HPDE6-E6E7 (cell line): ENCODE measurements around the gene FBN3.
"Not testable (repeated sequence)": the region's sequence is repeated elsewhere in the genome, so short reads cannot be mapped to it uniquely, and the experiment has no call there.

Experiments used
- DNase-seq: peaks from one replicate; pipeline ENCODE4 v3.0.0; 2011; ENCODE audit warnings: missing footprints; ENCODE audit errors: extremely low spot score

Gene FBN3

GRCh38 chr19:8149261-8150094 is at the start of gene FBN3:
TSS of gene FBN3 (minus strand) at chr19:8149592. CDS start at chr19:8147480, 2,112 bp downstream.
- DNase-seq = no peak

DNA sequence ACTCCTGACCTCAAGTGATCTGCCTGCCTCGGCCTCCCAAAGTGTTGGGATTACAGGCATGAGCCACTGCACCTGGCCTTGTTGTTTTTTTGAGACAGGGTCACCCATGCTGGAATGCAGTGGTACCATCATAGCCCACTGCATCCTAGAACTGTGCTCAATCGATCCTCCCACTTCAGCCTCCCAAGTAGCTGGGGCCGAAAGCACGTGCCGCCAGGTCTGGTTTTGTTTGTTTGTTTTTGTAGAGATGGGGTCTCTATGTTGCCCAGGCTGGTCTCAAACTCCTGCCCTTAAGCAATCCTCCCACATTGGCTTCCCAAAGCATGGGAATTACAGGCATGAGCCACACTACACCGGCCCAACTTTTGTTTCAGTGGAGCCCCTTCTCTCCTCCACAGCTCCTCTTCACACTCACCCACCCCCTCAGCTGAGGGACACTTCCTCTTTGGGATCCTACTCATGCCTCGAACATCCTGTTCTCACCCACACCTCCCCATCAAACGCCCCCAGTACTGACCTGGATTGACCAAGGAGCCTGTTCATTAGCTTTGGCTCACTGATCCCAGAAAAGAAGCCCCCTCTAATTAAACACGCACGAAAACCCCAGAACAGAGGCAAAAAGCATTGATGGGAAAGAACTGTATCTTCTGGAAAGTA is 47.0 kb upstream of the FBN3 start:
- DNase-seq = no peak

- no peak for DNase-seq
Observed at GRCh38 chr19:8194528-8195267, 45.3 kb upstream of the FBN3 start.

GRCh38 chr19:8192221-8192820 is 42.9 kb upstream of the FBN3 start:
- no peak for DNase-seq

DNA sequence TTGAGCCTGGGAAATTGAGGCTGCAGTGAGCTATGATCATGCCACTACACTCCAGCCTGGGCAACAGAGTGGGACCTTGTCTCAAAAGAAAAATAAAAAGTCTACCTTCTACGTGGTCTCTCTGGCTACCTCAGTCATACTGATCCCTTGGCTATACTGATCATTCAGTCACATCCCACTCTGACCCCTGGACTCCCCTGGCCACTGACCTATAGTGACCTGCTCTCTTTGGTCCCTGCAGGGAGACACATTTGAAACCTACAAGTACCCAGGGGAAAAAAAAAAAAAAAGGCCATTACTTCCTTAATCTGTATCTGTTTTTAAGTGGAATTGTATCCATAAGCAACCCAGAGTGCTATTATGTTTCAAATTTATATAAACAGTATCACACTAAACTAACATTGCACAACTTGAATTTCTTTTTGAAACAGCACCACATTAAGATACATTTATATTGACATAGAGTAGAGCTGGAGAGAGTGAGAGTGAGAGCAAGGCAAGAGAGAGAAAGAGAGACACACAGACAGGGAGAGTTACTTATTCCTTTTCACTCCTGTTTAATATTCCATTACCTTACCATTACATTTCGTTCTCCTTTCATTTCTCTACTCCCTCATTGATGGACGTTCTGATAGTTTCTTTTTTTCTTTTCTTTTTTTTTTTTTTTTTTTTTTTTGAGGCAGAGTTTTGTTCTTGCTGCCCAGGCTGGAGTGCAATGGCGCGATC is 36.1 kb upstream of the FBN3 start:
- no peak for DNase-seq

- no peak for DNase-seq
Observed at GRCh38 chr19:8184274-8184673, 34.9 kb upstream of the FBN3 start.

DNA sequence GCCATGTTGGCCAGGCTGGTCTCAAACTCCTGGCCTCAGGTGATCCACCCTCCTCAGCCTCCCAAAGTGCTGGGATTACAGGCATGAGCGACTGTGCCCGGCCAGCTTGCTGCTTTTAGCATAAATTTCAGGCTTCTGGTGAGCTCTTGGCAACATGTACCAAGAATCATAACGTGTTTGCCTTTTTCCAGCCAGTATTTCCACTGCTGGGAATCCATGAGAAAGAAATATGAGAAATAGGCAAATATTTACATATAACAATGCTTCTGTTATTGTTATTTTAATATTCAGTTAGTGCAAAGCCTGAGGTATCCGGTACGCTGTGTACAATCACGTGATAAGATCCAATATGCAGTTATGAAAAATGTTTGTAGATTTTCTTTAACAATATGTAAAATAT is 30.6 kb upstream of the FBN3 start:
- DNase-seq = no peak

DNA sequence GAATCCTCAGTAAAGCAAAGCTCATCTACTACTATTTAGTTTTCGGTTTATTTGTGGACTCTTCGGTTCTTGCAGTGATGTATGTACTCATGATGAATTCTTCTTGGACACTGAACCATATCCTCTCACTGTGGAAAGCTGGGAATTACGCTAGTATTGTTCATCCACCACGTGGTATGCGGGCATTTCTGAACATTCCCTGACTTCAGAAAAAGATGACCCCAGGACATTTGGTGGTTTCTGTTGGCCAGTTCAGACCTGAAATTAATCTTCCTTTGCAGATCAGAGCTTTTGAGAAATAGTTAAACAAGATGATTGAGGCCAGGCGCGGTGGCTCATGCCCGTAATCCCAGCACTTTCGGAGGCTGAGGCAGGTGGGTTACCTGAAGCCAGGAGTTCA is 25.3 kb upstream of the FBN3 start:
- peak; percentile 42 for DNase-seq

DNA sequence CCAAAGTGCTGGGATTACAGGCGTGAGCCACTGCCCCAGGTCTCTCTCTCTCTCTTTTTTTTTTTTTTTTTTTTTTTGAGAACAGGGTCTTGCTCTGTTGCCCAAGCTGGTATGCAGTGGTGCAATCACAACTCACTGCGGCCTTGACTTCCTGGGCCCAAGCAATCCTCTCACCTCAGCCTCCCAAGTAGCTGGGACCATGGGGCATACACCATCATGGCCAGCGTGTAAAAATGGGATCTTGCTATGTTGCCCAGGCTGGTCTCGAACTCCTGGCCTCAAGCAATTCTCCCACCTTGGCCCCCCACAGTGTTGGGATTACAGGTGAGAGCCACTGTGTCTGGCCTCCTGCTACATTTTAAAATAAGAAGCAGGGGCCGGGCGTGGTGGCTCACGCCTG is 19.1 kb upstream of the FBN3 start:
- DNase-seq = no peak

DNA sequence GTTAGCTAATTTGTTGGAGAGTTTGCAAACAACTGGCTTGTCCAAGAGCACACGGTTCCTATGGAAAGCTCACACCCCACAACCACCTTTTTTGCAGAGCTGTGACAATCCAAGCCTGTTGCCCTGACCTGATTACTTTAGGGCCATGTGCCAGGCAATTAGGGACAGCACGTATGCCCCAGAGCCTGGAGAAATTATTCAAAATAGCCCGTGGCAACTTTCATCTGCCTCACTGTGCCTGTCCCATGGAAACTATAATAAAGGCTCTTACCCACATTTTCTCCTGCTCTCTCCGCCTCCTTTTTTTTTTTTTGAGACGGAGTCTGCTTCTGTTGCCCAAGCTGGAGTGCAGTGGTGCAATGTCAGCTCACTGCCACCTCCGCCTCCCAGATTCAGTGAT is 18.6 kb upstream of the FBN3 start:
- DNase-seq = no peak

DNA sequence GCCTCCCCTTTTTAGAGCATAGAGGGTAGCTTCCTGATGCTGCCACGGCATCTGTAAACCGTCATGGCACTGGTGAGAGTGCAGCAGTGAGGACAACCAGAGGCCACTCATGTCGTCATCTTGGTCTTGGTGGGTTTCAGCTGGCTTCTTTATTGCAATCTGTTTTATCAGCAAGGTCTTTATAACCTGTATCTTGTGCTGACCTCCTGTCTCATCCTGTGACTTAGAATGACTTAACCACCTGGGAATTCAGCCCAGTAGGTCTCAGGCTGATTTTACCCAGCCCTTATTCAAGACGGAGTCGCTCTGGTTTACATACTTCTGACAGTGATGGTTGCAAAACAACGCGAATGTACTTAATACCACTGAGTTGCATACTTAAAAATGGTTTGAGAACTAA is 14.4 kb upstream of the FBN3 start:
- no peak for DNase-seq

DNA sequence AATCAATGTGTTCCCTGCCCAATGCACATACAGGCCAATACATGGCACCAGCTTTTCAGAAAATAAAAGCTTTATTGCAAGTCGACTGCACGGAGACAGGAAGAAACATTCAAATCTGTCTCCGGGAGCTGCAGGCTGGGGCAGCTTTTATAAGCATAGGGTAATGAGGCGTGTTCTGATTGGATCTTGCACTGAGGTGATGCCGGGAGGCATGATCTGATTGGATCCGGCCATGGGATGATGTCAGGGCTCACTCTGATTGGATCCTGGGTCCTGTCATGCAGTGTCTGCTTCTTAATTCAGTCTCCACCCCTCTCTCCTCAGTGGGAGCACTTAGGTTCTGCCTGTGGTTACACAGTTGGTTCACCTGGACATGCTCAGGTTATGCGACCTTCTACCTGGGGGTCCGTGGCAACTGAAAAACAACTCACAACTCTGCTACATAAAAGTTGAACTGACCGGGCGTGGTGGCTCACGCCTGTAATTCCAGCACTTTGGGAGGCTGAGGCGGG is 11.8 kb upstream of the FBN3 start:
- no peak for DNase-seq

DNA sequence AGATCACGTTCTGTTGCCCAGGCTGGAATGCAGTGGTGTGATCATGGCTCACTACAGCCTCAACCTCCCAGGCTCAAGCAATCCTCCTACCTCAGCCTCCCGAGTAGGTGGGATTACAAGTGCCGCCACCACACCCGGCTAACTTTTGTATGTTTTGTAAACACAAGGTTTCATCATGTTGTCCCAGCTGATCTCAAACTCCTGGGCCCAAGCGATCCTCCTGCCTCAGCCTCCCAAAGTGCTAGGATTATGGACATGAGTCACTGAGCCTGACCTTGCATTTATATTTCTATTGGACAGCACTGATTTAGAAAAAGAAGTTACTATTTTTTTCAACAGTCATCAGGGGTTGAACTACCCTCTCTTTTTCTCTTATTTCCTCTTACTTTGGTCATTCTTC is 9.9 kb upstream of the FBN3 start:
- DNase-seq = not testable (repeated sequence)

DNA sequence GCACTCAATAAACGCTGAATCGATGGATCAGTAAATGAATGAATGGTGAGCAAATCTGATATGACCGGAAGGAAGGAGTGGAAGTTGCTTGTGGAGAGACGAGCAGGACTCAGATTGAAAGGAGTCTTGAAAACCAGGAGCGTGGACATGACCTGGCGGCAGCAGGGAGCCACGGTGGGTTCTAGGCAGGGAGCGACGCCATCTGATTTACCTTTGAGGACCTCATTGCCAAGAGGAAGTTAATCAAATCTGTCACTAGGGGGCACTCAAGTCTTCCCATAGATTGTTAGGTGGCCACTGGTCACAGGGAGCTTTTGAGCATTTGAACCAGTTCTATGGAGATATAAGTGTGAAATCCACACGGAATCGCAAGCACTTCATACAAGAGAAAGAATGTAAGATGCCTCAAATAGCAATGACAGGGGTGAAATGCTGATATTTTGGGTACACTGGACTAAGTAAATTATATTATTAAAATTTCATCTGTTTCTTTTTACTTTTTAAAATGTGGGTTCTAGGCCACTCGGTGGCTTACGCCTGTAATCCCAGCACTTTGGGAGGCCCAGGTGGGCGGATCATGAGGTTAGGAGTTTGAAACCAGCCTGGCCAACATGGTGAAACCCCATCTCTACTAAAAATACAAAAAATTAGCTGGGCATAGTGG is 9.2 kb upstream of the FBN3 start:
- peak; percentile 60 for DNase-seq

DNA sequence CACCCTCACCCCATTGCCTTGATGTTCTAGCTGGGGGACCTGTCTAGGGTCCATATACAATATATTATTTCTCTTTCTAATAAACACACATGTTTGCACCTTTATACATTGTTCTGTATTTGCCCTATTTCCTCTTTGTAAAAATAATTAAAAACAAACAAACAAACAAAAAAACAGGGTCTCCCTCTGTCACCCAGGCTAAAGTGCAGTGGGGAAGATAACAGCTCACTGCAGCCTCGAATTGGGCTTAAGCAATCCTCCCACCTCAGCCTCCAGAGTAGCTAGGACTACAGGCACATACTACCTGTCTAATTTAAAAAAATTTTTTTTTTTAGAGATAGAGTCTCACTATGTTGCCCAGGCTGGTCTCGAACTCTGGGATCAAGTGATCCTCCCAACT is 5.9 kb upstream of the FBN3 start:
- no peak for DNase-seq

DNA sequence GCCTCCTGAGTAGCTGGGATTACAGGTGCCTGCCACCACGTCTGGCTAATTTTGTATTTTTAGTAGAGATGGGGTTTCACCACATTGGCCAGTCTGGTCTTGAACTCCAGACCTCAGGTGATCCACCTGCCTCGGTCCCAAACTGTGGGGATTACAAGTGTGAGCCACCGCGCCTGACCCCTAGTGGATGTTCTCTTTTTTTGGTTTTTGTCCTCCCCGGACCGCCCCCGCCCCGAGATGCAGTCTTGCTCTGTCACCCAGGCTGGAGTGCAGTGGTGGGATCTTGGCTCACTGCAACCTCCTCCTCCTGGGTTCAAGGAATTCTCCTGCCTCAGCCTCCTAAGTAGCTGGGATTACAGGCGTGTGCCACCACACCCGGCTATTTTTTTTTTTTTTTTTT is 4.6 kb upstream of the FBN3 start:
- DNase-seq = not testable (repeated sequence)

GRCh38 chr19:8151767-8152035 is 2.3 kb upstream of the FBN3 start:
- no peak for DNase-seq

- DNase-seq = no peak
Observed at GRCh38 chr19:8150998-8151766, 1.8 kb upstream of the FBN3 start.

DNA sequence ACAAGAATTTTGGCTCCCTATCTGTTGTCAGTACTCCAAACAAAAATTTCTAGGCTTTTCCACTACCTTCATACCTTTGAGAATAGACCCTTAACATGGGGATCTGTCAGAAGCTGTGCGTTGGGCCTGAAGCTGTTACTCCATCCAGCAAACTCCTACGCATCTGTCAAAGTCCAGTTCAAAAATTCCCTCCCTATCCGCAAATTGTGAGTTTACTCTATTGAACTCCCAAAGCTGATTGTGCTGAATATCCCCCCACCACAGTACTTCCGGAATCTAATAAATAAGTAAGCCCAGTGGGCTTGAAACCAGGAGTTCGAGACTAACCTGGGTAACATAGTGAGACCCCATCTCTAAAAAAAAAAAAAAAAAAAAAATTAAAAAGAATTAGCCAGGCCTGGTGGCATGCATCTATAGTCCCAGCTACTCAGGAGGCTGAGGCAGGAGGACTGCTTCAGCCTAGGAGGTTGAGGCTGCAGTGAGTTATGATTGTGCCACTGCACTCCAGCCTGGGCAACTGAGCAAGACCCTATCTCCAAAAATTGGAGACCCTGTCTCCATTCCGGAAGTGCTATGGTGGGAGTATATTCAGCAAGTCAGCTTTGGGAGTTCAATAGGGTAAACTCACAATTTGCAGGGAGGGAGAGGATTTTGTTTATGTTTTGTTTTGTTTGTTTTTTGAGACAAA is 930 bp upstream of the FBN3 start:
- DNase-seq = no peak
